GM23248 (cell line): ENCODE results near the gene MYO16. TPM values are rescaled to one million over a fixed set of nuclear protein-coding genes. Genes with fewer than 3 reads are reported as not detected.
A peak's percentile ranks its signal among the peaks of the same experiment; 100 is the strongest.

Experiments used
- DNase-seq: peaks from one replicate; pipeline ENCODE4 v3.0.0-alpha.2; 2015
- H2AFZ ChIP-seq: fragments of 200-600 bp; sonication (generic); 2 replicates; pipeline ENCODE4 v1.6.1; 2016; ENCODE audit warnings: antibody characterized with exemption
- H3F3A ChIP-seq: fragments of 200-600 bp; sonication (generic); 2 replicates; pipeline ENCODE4 v1.6.1; 2016; ENCODE audit warnings: mild to moderate bottlenecking, antibody characterized with exemption, mixed run types; ENCODE audit not compliant: insufficient read depth
- H3K27ac ChIP-seq: fragments of 200-600 bp; sonication (generic); 2 replicates; pipeline ENCODE4 v1.5.1; 2016; ENCODE audit warnings: mild to moderate bottlenecking
- H3K27me3 ChIP-seq: fragments of 200-600 bp; sonication (generic); replicated peaks from 2 replicates; pipeline ENCODE4 v1.6.1; 2016; ENCODE audit warnings: mild to moderate bottlenecking; ENCODE audit not compliant: insufficient read depth
- H3K36me3 ChIP-seq: fragments of 200-600 bp; sonication (generic); 2 replicates; pipeline ENCODE4 v1.6.1; 2016; ENCODE audit warnings: low read depth, mild to moderate bottlenecking
- H3K4me1 ChIP-seq: fragments of 200-600 bp; sonication (generic); 2 replicates; pipeline ENCODE4 v1.6.1; 2016; ENCODE audit warnings: mild to moderate bottlenecking; ENCODE audit not compliant: insufficient read depth
- H3K4me2 ChIP-seq: fragments of 200-600 bp; sonication (generic); one replicate; pipeline ENCODE4 v1.6.1; 2016; ENCODE audit warnings: mild to moderate bottlenecking; ENCODE audit not compliant: unreplicated experiment
- H3K4me3 ChIP-seq: fragments of 200-600 bp; sonication (generic); 2 replicates; pipeline ENCODE4 v1.5.1; 2016; ENCODE audit warnings: mild to moderate bottlenecking
- H3K79me2 ChIP-seq: fragments of 200-600 bp; sonication (generic); 2 replicates; pipeline ENCODE4 v1.6.1; 2016; ENCODE audit warnings: mild to moderate bottlenecking; ENCODE audit not compliant: insufficient read depth
- H3K9ac ChIP-seq: fragments of 200-600 bp; sonication (generic); 2 replicates; pipeline ENCODE4 v1.6.1; 2016; ENCODE audit warnings: mild to moderate bottlenecking
- H3K9me2 ChIP-seq: fragments of 200-600 bp; sonication (generic); 2 replicates; pipeline ENCODE4 v1.6.1; 2016; ENCODE audit warnings: mixed run types, mild to moderate bottlenecking, moderate library complexity; ENCODE audit not compliant: insufficient read depth
- H3K9me3 ChIP-seq: fragments of 200-600 bp; sonication (generic); one replicate; pipeline ENCODE4 v1.6.1; 2017; ENCODE audit warnings: low read depth
- H4K20me1 ChIP-seq: fragments of 200-600 bp; sonication (generic); 2 replicates; pipeline ENCODE4 v1.6.0; 2016; ENCODE audit not compliant: insufficient read depth
- EZH2 ChIP-seq: fragments of 200-600 bp; sonication (generic); IDR thresholded peaks from 2 replicates; pipeline ENCODE4 v1.6.1; 2018; ENCODE audit warnings: antibody characterized with exemption, mild to moderate bottlenecking; ENCODE audit not compliant: insufficient read depth, poor library complexity, severe bottlenecking
- EZH2phosphoT487 ChIP-seq: fragments of 200-600 bp; sonication (generic); IDR thresholded peaks from 2 replicates; pipeline ENCODE4 v1.6.1; 2018; ENCODE audit warnings: antibody characterized with exemption, moderate library complexity, mild to moderate bottlenecking, low read depth; ENCODE audit not compliant: insufficient read depth
- WGBS, 2 experiments: methylation state at CpG; one replicate each; pipeline ENCODE4 v1.1.6; 2015 to 2017; ENCODE audit warnings: low lambda C conversion rate in 2 of 2, low coverage in 1 of 2; ENCODE audit errors: missing lambda C conversion rate in 2 of 2; 5-methylcytosine and 5-hydroxymethylcytosine counted together
- in situ Hi-C: fragments of 300-500 bp; cut with MboI; formaldehyde crosslinking; loops from 2 replicates; pipeline ENCODE4 v1.15.0; 2020
- polyA plus RNA-seq: library from polyadenylated mRNA; unstranded; fragments of >200 nt; fragmentation: Nextera tagmentation; extraction: Ambion mirVana; gene quantifications from 2 replicates; pipeline ENCODE4 v1.2.1, GENCODE V29; 2016
- total RNA-seq: library from RNA; depleted of rRNA; stranded (reverse); fragments of >200 nt; shearing (Covaris generic); gene quantifications from 2 replicates; pipeline ENCODE4 v1.2.3, GENCODE V29; 2014

MYO16 gene
- total and polyA plus RNA-seq, 2 experiments from 2014 or later, result not detected

- no peaks in the 10 kb centered on the region for H3K79me2 ChIP-seq
- peak; percentile 54 for DNase-seq
- no peaks in the 10 kb centered on the region for H4K20me1 ChIP-seq
- H3K9ac ChIP-seq, result peak overlapping the region; percentile 57
- no peaks in the 10 kb centered on the region for H3K9me2 ChIP-seq
- no peak for TF ChIP-seq EZH2phosphoT487
- no peak for TF ChIP-seq EZH2
- no peaks in the 10 kb centered on the region for H3K36me3 ChIP-seq
- no peaks in the 10 kb centered on the region for H3K9me3 ChIP-seq
- 0 out of 2 replicates have a peak overlapping the region, but pooled peaks have one; percentile 41 for H3K4me3 ChIP-seq
- no peaks in the 10 kb centered on the region for H3K27me3 ChIP-seq
- peak overlapping the region; percentile 71 for H3K4me2 ChIP-seq
- H3F3A ChIP-seq, result peaks cover 19% of the 10 kb centered on the region
- no peak overlapping the region for H2AFZ ChIP-seq
- WGBS, 2 experiments, result 77% methylated on average over 13 of the region's 13 CpGs
- in situ Hi-C loops, result no loop called here
- H3K4me1 ChIP-seq, result peaks cover 25% of the 10 kb centered on the region
- peak overlapping the region; percentile 80 for H3K27ac ChIP-seq
Observed at GRCh38 chr13:109154966-109155761, 525.8 kb downstream of the MYO16 start.

DNA sequence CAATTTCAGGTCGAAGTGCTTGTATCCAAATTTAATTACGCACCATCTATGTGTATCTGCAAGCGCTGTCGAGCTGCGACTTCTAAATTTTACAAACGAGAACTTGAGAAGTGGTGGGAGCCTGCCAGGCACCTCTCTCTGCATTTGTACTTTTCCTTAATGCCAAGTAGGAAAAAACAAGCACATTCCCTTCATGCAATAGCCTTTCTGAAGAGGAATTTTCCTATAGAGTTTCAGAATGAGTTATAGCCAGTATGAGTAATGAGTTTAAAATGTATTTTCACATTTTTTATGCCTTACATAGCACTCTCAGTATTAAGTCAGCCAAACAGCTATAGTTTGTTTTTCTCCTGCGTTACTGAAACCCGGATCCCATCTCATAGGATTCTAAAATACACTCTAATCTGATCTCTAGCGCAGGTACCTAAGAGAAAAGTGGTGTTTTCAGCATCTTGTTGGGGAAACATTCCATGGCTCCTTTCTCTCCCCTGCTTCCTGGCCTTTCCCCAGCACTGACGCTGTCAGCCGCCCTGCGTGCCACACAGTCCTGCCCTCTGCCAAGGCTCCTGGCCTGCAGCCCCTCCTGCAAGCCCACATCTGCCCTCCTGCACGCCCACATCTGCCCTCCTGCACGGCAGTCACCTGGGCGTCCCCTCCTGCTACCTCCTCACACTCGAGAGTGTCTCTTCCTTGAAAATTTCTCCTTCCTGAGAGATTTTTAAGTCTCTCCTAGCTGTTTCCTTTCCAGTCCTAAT, 526.9 kb downstream of the MYO16 start:
- peak overlapping the region; percentile 41 for H3K4me3 ChIP-seq
- peaks cover 19% of the 10 kb centered on the region for H3F3A ChIP-seq
- H3K27ac ChIP-seq, result peak overlapping the region; percentile 80
- peak overlapping the region; percentile 52 for H2AFZ ChIP-seq
- H3K27me3 ChIP-seq, result no peaks in the 10 kb centered on the region
- peaks cover 25% of the 10 kb centered on the region for H3K4me1 ChIP-seq
- in situ Hi-C loops, result no loop called here
- no peaks in the 10 kb centered on the region for H3K9me2 ChIP-seq
- peak; percentile 80 for DNase-seq
- H4K20me1 ChIP-seq, result no peaks in the 10 kb centered on the region
- WGBS, 2 experiments, result 5 to 9% methylated on average over 16 of the region's 16 CpGs
- H3K4me2 ChIP-seq, result peak overlapping the region; percentile 71
- H3K9ac ChIP-seq, result peak overlapping the region; percentile 57
- H3K9me3 ChIP-seq, result no peaks in the 10 kb centered on the region
- H3K79me2 ChIP-seq, result no peaks in the 10 kb centered on the region
- no peak for TF ChIP-seq EZH2
- TF ChIP-seq EZH2phosphoT487, result no peak
- no peaks in the 10 kb centered on the region for H3K36me3 ChIP-seq

DNA sequence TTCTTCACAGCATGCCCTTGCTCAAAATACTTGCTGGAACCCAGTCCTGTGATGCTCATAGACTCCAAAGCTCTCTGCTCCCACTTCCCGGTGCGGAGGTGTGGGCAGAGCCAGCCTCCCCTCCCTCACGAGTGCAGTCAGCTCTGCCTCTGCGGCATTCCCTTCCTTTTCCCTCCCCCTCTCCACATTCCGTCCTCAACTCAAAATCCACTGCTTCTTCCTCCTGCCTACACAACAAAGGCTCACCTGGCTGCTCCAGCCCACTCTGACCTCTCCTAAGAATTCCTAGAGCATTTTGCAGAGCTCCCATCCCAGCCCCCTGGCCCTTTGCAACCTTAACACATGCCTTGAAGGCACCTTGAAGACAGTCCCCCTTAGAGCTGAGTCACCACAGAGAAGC, 527.9 kb downstream of the MYO16 start:
- WGBS, 2 experiments, result 95 to 98% methylated on average over 5 of the region's 5 CpGs
- DNase-seq, result no peak
- Histone ChIP-seq H3K9me3 (no peaks in the 10 kb centered on the region), H3K27me3 (no peaks in the 10 kb centered on the region), H3K4me2 (no peak overlapping the region), H2AFZ (no peak overlapping the region), H3K27ac (no peak overlapping the region), H3F3A (peaks cover 19% of the 10 kb centered on the region), H3K9me2 (no peaks in the 10 kb centered on the region), H3K36me3 (no peaks in the 10 kb centered on the region), H4K20me1 (no peaks in the 10 kb centered on the region), H3K4me3 (no peak overlapping the region), H3K79me2 (no peaks in the 10 kb centered on the region), H3K9ac (no peak overlapping the region), H3K4me1 (peaks cover 25% of the 10 kb centered on the region)
- in situ Hi-C loops, result no loop called here
- no peak for TF ChIP-seq EZH2phosphoT487
- TF ChIP-seq EZH2, result no peak

- Histone ChIP-seq H3K9ac (no peak overlapping the region), H3K9me2 (no peaks in the 10 kb centered on the region), H3K4me2 (no peak overlapping the region), H4K20me1 (no peaks in the 10 kb centered on the region), H3K79me2 (no peaks in the 10 kb centered on the region), H3K4me3 (no peak overlapping the region), H3F3A (peaks cover 19% of the 10 kb centered on the region), H3K4me1 (peaks cover 25% of the 10 kb centered on the region), H3K27me3 (no peaks in the 10 kb centered on the region), H3K27ac (no peak overlapping the region), H3K9me3 (no peaks in the 10 kb centered on the region), H3K36me3 (no peaks in the 10 kb centered on the region), H2AFZ (no peak overlapping the region)
- no peak for DNase-seq
- TF ChIP-seq EZH2phosphoT487 (no peak), EZH2 (no peak)
- in situ Hi-C loops, result no loop called here
- WGBS, 2 experiments, result 93 to 98% methylated on average over 3 of the region's 3 CpGs
Observed at GRCh38 chr13:109158383-109158782, 529.0 kb downstream of the MYO16 start.
